ENCODE results near the gene C19orf33. TPM values are rescaled to one million over a fixed set of nuclear protein-coding genes. Genes with fewer than 3 reads are reported as not detected.

Gene C19orf33
- total RNA-seq, 1 donor from 2014 or later, result 46.8 TPM

GRCh38 chr19:38268539-38268938, 35.5 kb upstream of the C19orf33 start:
- Mint-ChIP-seq H3K27ac (peak overlapping the region; percentile 93), H3K4me3 (peak overlapping the region; percentile 88), H3K27me3 (peaks cover 5% of the 10 kb centered on the region), H3K9me3 (no peaks in the 10 kb centered on the region), H3K4me1 (ENCODE audit: unreplicated experiment) (peaks cover 65% of the 10 kb centered on the region), H3K36me3 (peaks cover 7% of the 10 kb centered on the region)
- TF ChIP-seq CTCF (conservative IDR thresholded peaks at IDR 0.05), result no peak
- no peak for DNase-seq (ENCODE audit: extremely low spot score, unreplicated experiment)

GRCh38 chr19:38270587-38271167, 33.4 kb upstream of the C19orf33 start:
- Mint-ChIP-seq H3K27ac (peak overlapping the region; percentile 83), H3K9me3 (no peaks in the 10 kb centered on the region), H3K4me1 (ENCODE audit: unreplicated experiment) (peaks cover 55% of the 10 kb centered on the region), H3K36me3 (peaks cover 7% of the 10 kb centered on the region), H3K4me3 (peak overlapping the region; percentile 35), H3K27me3 (no peaks in the 10 kb centered on the region)
- DNase-seq (ENCODE audit: extremely low spot score, unreplicated experiment), result no peak
- TF ChIP-seq CTCF (conservative IDR thresholded peaks at IDR 0.05), result no peak

GRCh38 chr19:38273499-38273898, 30.6 kb upstream of the C19orf33 start:
- Mint-ChIP-seq H3K27ac (peak overlapping the region; percentile 80), H3K4me3 (peak overlapping the region; percentile 72), H3K36me3 (peaks cover 7% of the 10 kb centered on the region), H3K27me3 (no peaks in the 10 kb centered on the region), H3K4me1 (ENCODE audit: unreplicated experiment) (peaks cover 39% of the 10 kb centered on the region), H3K9me3 (no peaks in the 10 kb centered on the region)
- no peak for DNase-seq (ENCODE audit: extremely low spot score, unreplicated experiment)
- TF ChIP-seq CTCF (conservative IDR thresholded peaks at IDR 0.05), result no peak

GRCh38 chr19:38274739-38275138, 29.3 kb upstream of the C19orf33 start:
- Mint-ChIP-seq H3K4me3 (no peak overlapping the region), H3K27me3 (no peaks in the 10 kb centered on the region), H3K4me1 (ENCODE audit: unreplicated experiment) (peaks cover 39% of the 10 kb centered on the region), H3K27ac (peak overlapping the region; percentile 32), H3K36me3 (peaks cover 7% of the 10 kb centered on the region), H3K9me3 (no peaks in the 10 kb centered on the region)
- no peak for DNase-seq (ENCODE audit: extremely low spot score, unreplicated experiment)
- TF ChIP-seq CTCF (conservative IDR thresholded peaks at IDR 0.05), result no peak

GRCh38 chr19:38276942-38277517, 27.0 kb upstream of the C19orf33 start:
- Mint-ChIP-seq H3K9me3 (no peaks in the 10 kb centered on the region), H3K4me1 (ENCODE audit: unreplicated experiment) (peaks cover 27% of the 10 kb centered on the region), H3K27ac (peak overlapping the region; percentile 79), H3K36me3 (peaks cover 3% of the 10 kb centered on the region), H3K27me3 (no peaks in the 10 kb centered on the region), H3K4me3 (peak overlapping the region; percentile 23)
- no peak for DNase-seq (ENCODE audit: extremely low spot score, unreplicated experiment)
- TF ChIP-seq CTCF (conservative IDR thresholded peaks at IDR 0.05), result no peak
